GM12872 (cell line): ENCODE measurements around the gene HSPG2.

Experiments
- CTCF ChIP-seq: IDR thresholded peaks from 3 replicates; pipeline ENCODE4 v1.5.1; 2011; ENCODE audit warnings: low read depth, mild to moderate bottlenecking, low read length, moderate library complexity; ENCODE audit not compliant: insufficient read depth

Gene HSPG2

GRCh38 chr1:21888500-21888899 is 48.6 kb downstream of the HSPG2 start:
- no peak for TF ChIP-seq CTCF

GRCh38 chr1:21887796-21888195 is 49.3 kb downstream of the HSPG2 start:
- no peak for TF ChIP-seq CTCF

GRCh38 chr1:21887216-21887736 is 49.8 kb downstream of the HSPG2 start:
- no peak for TF ChIP-seq CTCF

- no peak for TF ChIP-seq CTCF
Observed at GRCh38 chr1:21886486-21887215, 50.5 kb downstream of the HSPG2 start.

GRCh38 chr1:21885236-21886037 is 51.7 kb downstream of the HSPG2 start:
- no peak for TF ChIP-seq CTCF

GRCh38 chr1:21884456-21885235 is 52.5 kb downstream of the HSPG2 start:
- no peak for TF ChIP-seq CTCF
